Glutamatergic neuron (in vitro differentiated cells): ENCODE data around the gene ZNF19. TPM values are rescaled to one million over a fixed set of nuclear protein-coding genes. Genes with fewer than 3 reads are reported as not detected.

Source experiments
- DNase-seq: peaks from one replicate; pipeline ENCODE4 v3.0.0; 2022
- H3K27ac Mint-ChIP-seq: one replicate; pipeline ENCODE4 v1.8.0; 2020; ENCODE audit warnings: mild to moderate bottlenecking, mixed read lengths, inconsistent platforms; ENCODE audit not compliant: unreplicated experiment
- H3K27me3 Mint-ChIP-seq: one replicate; pipeline ENCODE4 v1.8.0; 2020; ENCODE audit warnings: mild to moderate bottlenecking, moderate library complexity, mixed read lengths, inconsistent platforms; ENCODE audit not compliant: unreplicated experiment
- H3K36me3 Mint-ChIP-seq: one replicate; pipeline ENCODE4 v1.8.0; 2020; ENCODE audit warnings: mild to moderate bottlenecking, mixed read lengths, inconsistent platforms; ENCODE audit not compliant: unreplicated experiment
- H3K4me1 Mint-ChIP-seq: one replicate; pipeline ENCODE4 v1.8.0; 2020; ENCODE audit warnings: mild to moderate bottlenecking, low read depth, mixed read lengths, inconsistent platforms; ENCODE audit not compliant: unreplicated experiment
- H3K4me3 Mint-ChIP-seq: one replicate; pipeline ENCODE4 v1.8.0; 2020; ENCODE audit warnings: mild to moderate bottlenecking, mixed read lengths, inconsistent platforms; ENCODE audit not compliant: unreplicated experiment
- H3K9me3 Mint-ChIP-seq: one replicate; pipeline ENCODE4 v1.8.0; 2020; ENCODE audit warnings: mild to moderate bottlenecking, moderate library complexity, mixed read lengths, inconsistent platforms; ENCODE audit not compliant: unreplicated experiment
- CTCF ChIP-seq: fragments of 200-600 bp; sonication (generic); IDR thresholded peaks from one replicate; pipeline ENCODE4 v1.5.0; 2021; ENCODE audit not compliant: partially characterized antibody, unreplicated experiment
- total RNA-seq: library from RNA; stranded (reverse); fragmentation: NEBNext Ultra II Directional; extraction: Animal tissue kit (Norgen Biotek cat#: 25700); gene quantifications from one replicate; pipeline ENCODE4 v1.2.1, GENCODE V29; 2021; ENCODE audit not compliant: unreplicated experiment

ZNF19 gene
- total RNA-seq, 1 donor from 2014 or later: 9.3 TPM

- Mint-ChIP-seq H3K4me1 (peaks cover 2% of the 10 kb centered on the region), H3K27ac (no peak overlapping the region), H3K4me3 (no peak overlapping the region), H3K36me3 (no peaks in the 10 kb centered on the region), H3K27me3 (peaks cover 11% of the 10 kb centered on the region), H3K9me3 (peaks cover 14% of the 10 kb centered on the region)
- no peak for TF ChIP-seq CTCF
- no peak for DNase-seq
Measured at GRCh38 chr16:71431176-71431575, 57.9 kb downstream of the ZNF19 start.

DNA sequence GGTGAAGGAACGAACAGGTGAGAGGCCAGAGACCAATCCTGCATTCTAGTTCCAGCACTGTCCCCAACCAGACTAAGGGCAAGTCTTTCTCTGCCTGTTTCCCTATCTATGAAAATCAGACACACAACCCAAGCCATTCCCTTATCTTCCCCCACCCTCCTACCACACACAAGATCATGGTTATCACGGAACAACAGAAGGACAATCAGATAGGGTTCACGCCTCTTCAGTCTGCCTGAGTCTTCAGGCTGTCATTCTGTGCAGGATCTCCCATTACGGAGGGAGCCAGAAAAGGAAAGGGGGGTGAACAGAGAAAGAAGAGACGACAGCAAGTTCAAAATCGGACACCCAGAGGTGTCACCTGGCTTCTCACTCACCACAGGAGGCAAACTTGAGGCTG, 58.4 kb downstream of the ZNF19 start:
- no peak for TF ChIP-seq CTCF
- H3K27ac Mint-ChIP-seq: no peak overlapping the region

DNA sequence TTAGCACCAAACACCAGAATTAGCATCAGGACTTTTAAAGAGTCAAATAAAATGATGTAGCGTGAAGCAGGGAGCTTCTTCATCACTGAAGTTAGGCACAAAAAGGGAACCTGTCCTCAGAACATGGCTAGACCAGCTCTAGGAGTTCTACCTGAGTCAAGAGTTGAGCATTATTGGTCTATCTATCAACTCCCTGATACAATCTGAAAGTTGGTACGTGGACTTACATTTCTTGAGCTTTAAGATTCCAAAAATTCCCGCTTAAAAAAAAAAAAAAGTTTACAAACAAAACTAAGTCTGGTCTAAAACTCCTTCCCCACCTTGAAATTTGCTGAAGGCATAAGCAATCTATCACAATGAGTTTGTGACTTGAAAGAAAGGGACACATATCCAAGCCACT, 59.5 kb downstream of the ZNF19 start:
- Mint-ChIP-seq H3K27me3 (peaks cover 19% of the 10 kb centered on the region), H3K27ac (no peak overlapping the region), H3K9me3 (peaks cover 21% of the 10 kb centered on the region), H3K4me3 (no peak overlapping the region), H3K4me1 (peaks cover 2% of the 10 kb centered on the region), H3K36me3 (no peaks in the 10 kb centered on the region)
- no peak for DNase-seq
- TF ChIP-seq CTCF: no peak

More for the DNA sequence above, 58.4 kb downstream of the ZNF19 start:
- peaks cover 15% of the 10 kb centered on the region for H3K9me3 Mint-ChIP-seq
- H3K4me3 Mint-ChIP-seq: no peak overlapping the region
- H3K36me3 Mint-ChIP-seq: no peaks in the 10 kb centered on the region
- DNase-seq: no peak
- H3K27me3 Mint-ChIP-seq: peaks cover 15% of the 10 kb centered on the region
- H3K4me1 Mint-ChIP-seq: peaks cover 2% of the 10 kb centered on the region

DNA sequence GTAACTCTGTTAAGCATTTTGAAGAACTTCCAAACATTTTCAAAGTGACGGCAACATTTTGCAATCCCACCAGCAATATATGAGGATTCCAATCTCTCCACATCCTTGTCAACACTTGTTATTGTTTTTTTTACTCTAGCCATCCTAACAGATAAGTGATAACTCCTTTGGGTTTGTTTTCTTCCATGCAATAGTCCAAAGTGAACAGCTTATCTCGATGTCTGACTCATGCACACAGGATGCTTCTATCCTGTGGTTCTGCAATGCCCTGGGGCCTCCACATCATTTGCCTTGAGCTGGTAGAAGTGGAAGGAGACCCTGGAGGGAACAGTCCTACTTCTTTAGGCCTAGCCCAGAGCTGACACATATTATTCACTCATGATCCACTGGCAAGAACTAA, 60.2 kb downstream of the ZNF19 start:
- H3K4me3 Mint-ChIP-seq: no peak overlapping the region
- peaks cover 2% of the 10 kb centered on the region for H3K4me1 Mint-ChIP-seq
- DNase-seq: no peak
- peaks cover 24% of the 10 kb centered on the region for H3K27me3 Mint-ChIP-seq
- no peaks in the 10 kb centered on the region for H3K36me3 Mint-ChIP-seq
- peaks cover 21% of the 10 kb centered on the region for H3K9me3 Mint-ChIP-seq
- no peak for TF ChIP-seq CTCF
- H3K27ac Mint-ChIP-seq: no peak overlapping the region

DNA sequence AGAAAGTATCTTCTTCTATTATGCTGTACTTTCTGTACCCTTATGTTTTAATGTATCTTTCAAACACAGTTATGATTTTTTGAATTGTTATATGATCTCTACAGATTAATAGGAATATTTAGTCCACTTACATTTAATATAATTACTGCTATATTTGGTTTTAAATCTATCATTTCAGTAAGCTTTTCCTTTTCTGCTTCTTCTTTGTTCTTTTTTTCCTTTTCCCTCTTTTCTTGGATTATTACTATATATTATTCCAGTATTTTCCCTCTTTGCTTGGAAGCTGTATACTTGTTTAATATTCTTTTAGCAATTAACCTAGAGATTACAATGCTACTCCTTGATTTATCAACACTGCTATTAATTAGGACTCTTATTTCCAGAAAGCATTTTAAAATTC, 60.7 kb downstream of the ZNF19 start:
- peaks cover 2% of the 10 kb centered on the region for H3K4me1 Mint-ChIP-seq
- peaks cover 25% of the 10 kb centered on the region for H3K27me3 Mint-ChIP-seq
- H3K36me3 Mint-ChIP-seq: no peaks in the 10 kb centered on the region
- DNase-seq: no peak
- H3K27ac Mint-ChIP-seq: no peak overlapping the region
- no peak for TF ChIP-seq CTCF
- H3K4me3 Mint-ChIP-seq: no peak overlapping the region
- H3K9me3 Mint-ChIP-seq: peaks cover 21% of the 10 kb centered on the region
